GM21447 (cell line): ENCODE data around the gene TTC28.

Experiments used
- ATAC-seq: cut with Tn5 transposase; IDR thresholded peaks from one replicate; pipeline ENCODE4 v1.9.1; 2021; ENCODE audit not compliant: unreplicated experiment

The TTC28 gene

GRCh38 chr22:27996529-27996925, 683.1 kb downstream of the TTC28 start:
- ATAC-seq = no peak

- no peak for ATAC-seq
These were observed 683.7 kb downstream of the TTC28 start for GRCh38 chr22:27995801-27996528.

- ATAC-seq = no peak
These were observed 684.9 kb downstream of the TTC28 start for GRCh38 chr22:27994481-27995331.

GRCh38 chr22:27993774-27994350, 685.8 kb downstream of the TTC28 start:
- ATAC-seq = no peak

GRCh38 chr22:27993201-27993635, 686.4 kb downstream of the TTC28 start:
- ATAC-seq = no peak

GRCh38 chr22:27992294-27993165, 687.1 kb downstream of the TTC28 start:
- ATAC-seq = no peak

- ATAC-seq = no peak
These were observed 687.9 kb downstream of the TTC28 start for GRCh38 chr22:27991586-27992293.

- ATAC-seq = no peak
These were observed 688.8 kb downstream of the TTC28 start for GRCh38 chr22:27990879-27991278.

GRCh38 chr22:27990451-27990840, 689.2 kb downstream of the TTC28 start:
- ATAC-seq = no peak

GRCh38 chr22:27989758-27990450, 689.7 kb downstream of the TTC28 start:
- no peak for ATAC-seq

GRCh38 chr22:27988704-27989103, 690.9 kb downstream of the TTC28 start:
- no peak for ATAC-seq

- ATAC-seq = no peak
These were observed 692.1 kb downstream of the TTC28 start for GRCh38 chr22:27987557-27987956.

GRCh38 chr22:27986937-27987336, 692.7 kb downstream of the TTC28 start:
- ATAC-seq = no peak

- ATAC-seq = no peak
These were observed 693.2 kb downstream of the TTC28 start for GRCh38 chr22:27986459-27986858.

- no peak for ATAC-seq
These were observed 694.0 kb downstream of the TTC28 start for GRCh38 chr22:27985323-27986275.

- no peak for ATAC-seq
These were observed 694.9 kb downstream of the TTC28 start for GRCh38 chr22:27984723-27985122.

- no peak for ATAC-seq
These were observed 695.5 kb downstream of the TTC28 start for GRCh38 chr22:27984001-27984695.

- no peak for ATAC-seq
These were observed 696.3 kb downstream of the TTC28 start for GRCh38 chr22:27983361-27983791.
